A549 (cell line): ENCODE results near the gene KCNK13. TPM values are rescaled to one million over a fixed set of nuclear protein-coding genes. Genes with fewer than 3 reads are reported as not detected.

ENCODE experiments used
- ATAC-seq, 2 experiments: fragments of 200-7000 bp in 1 of 2; fragments of >200 bp in 1 of 2; cut with Nextera tagmentation in 1 of 2; cut with Tn5 transposase in 1 of 2; 3 replicates each; pipeline versions ENCODE4 v1.8.0 to v1.9.1; 2018 to 2020; ENCODE audit warnings: mild to moderate bottlenecking in 1 of 2, moderate library complexity in 1 of 2
- CTCF ChIA-PET: fragments of 300-600 bp; sonication (Branson Sonifier 250); formaldehyde crosslinking; extraction: SDS; loops from one replicate; lab custom pipeline; 2021; ENCODE audit warnings: antibody characterized with exemption, inconsistent platforms; lab: Yijun Ruan, JAX
- POLR2A ChIA-PET: fragments of 350-600 bp; formaldehyde crosslinking; extraction: SDS; loops from one replicate; lab custom pipeline; 2021; ENCODE audit warnings: antibody characterized with exemption, inconsistent platforms; lab: Yijun Ruan, JAX
- DNase-seq, 2 experiments: peaks; one replicate each; pipeline versions ENCODE4 v3.0.0 to v3.0.0-alpha.2; 2011 to 2016; ENCODE audit warnings: low read depth in 1 of 2, low spot score in 1 of 2
- FAIRE-seq: peaks from 2 replicates; lab custom pipeline; 2011; peaks lifted over from hg19 to GRCh38; lab: Jason Lieb, UNC
- H3K27ac ChIP-seq, 2 experiments: fragments of >200 bp; sonication (Bioruptor Twin); formaldehyde crosslinking; 3 replicates each; pipeline ENCODE4 v1.5.1; 2016 to 2017
- H3K4me1 ChIP-seq: fragments of >200 bp; sonication (Bioruptor Twin); formaldehyde crosslinking; 3 replicates; pipeline ENCODE4 v1.6.1; 2016
- H3K4me2 ChIP-seq: fragments of >200 bp; sonication (Bioruptor Twin); formaldehyde crosslinking; 3 replicates; pipeline ENCODE4 v1.6.1; 2016
- H3K4me3 ChIP-seq: fragments of >200 bp; sonication (Bioruptor Twin); formaldehyde crosslinking; 3 replicates; pipeline ENCODE4 v1.5.1; 2016
- H3K9me3 ChIP-seq: fragments of >200 bp; sonication (Bioruptor Twin); formaldehyde crosslinking; 3 replicates; pipeline ENCODE4 v1.6.1; 2016
- BHLHE40 ChIP-seq: IDR thresholded peaks from 2 replicates; pipeline ENCODE4 v1.6.1; 2012; ENCODE audit warnings: low read depth, low read length, inconsistent platforms
- CHD4 ChIP-seq: fragments of 200-600 bp; sonication (generic); IDR thresholded peaks from 2 replicates; pipeline ENCODE4 v1.6.1; 2016; ENCODE audit warnings: antibody characterized with exemption, mild to moderate bottlenecking, borderline replicate concordance
- FOSL2 ChIP-seq, 2 experiments: fragments of 450-650 bp in 1 of 2; fragments of >200 bp in 1 of 2; sonication (Bioruptor Twin) in 1 of 2; formaldehyde crosslinking; IDR thresholded peaks; 2 replicates each; pipeline versions ENCODE4 v1.5.0 to v1.6.1; 2016 to 2020; ENCODE audit warnings: mild to moderate bottlenecking in 1 of 2, moderate library complexity in 1 of 2
- GATA3 ChIP-seq: IDR thresholded peaks from 2 replicates; pipeline ENCODE4 v1.6.1; 2012; ENCODE audit warnings: borderline replicate concordance
- HDAC2 ChIP-seq: fragments of 200-600 bp; sonication (generic); IDR thresholded peaks from 2 replicates; pipeline ENCODE4 v1.6.1; 2016
- HEYL ChIP-seq: fragments of 250-450 bp; sonication (Bioruptor Pico); IDR thresholded peaks from 2 replicates; pipeline ENCODE4 v1.8.0; 2021; ENCODE audit warnings: mild to moderate bottlenecking, moderate library complexity
- NR3C1 ChIP-seq: fragments of >200 bp; sonication (Bioruptor Twin); formaldehyde crosslinking; IDR thresholded peaks from 3 replicates; pipeline ENCODE4 v1.6.1; 2017
- POLR2A ChIP-seq: IDR thresholded peaks from 2 replicates; pipeline ENCODE4 v1.6.1; 2012; ENCODE audit warnings: mild to moderate bottlenecking, low read length
- RARB ChIP-seq: fragments of 250-450 bp; sonication (Bioruptor Pico); IDR thresholded peaks from 2 replicates; pipeline ENCODE4 v1.8.0; 2021; ENCODE audit warnings: mild to moderate bottlenecking, moderate library complexity
- RNF2 ChIP-seq: fragments of 200-600 bp; sonication (generic); IDR thresholded peaks from 2 replicates; pipeline ENCODE4 v1.6.1; 2016; ENCODE audit warnings: low read depth, mild to moderate bottlenecking, antibody characterized with exemption, moderate library complexity, borderline replicate concordance
- SMC3 ChIP-seq: fragments of >200 bp; sonication (Bioruptor Twin); formaldehyde crosslinking; IDR thresholded peaks from 3 replicates; pipeline ENCODE4 v1.6.1; 2018; ENCODE audit warnings: inconsistent platforms
- SREBF2 ChIP-seq: fragments of 450-650 bp; IDR thresholded peaks from 2 replicates; pipeline ENCODE4 v1.6.1; 2014; ENCODE audit warnings: mild to moderate bottlenecking, moderate library complexity
- TFCP2L1 ChIP-seq: fragments of 250-450 bp; sonication (Bioruptor Pico); IDR thresholded peaks from 2 replicates; pipeline ENCODE4 v1.5.0; 2021; ENCODE audit warnings: mild to moderate bottlenecking
- TP53 ChIP-seq: fragments of 250-450 bp; sonication (Bioruptor Pico); IDR thresholded peaks from 2 replicates; pipeline ENCODE4 v1.5.0; 2021; ENCODE audit warnings: mild to moderate bottlenecking, moderate library complexity
- ZC3H11A ChIP-seq: fragments of 450-650 bp; IDR thresholded peaks from 2 replicates; pipeline ENCODE4 v1.6.1; 2014; ENCODE audit warnings: antibody characterized with exemption, mild to moderate bottlenecking
- ZNF302 ChIP-seq: fragments of 250-450 bp; sonication (Bioruptor Pico); IDR thresholded peaks from 2 replicates; pipeline ENCODE4 v1.9.0; 2021; ENCODE audit warnings: inconsistent platforms, mild to moderate bottlenecking, moderate library complexity
- ZSCAN20 ChIP-seq: fragments of 250-450 bp; sonication (Bioruptor Pico); IDR thresholded peaks from 2 replicates; pipeline ENCODE4 v1.8.0; 2022; ENCODE audit warnings: mild to moderate bottlenecking, moderate library complexity
- WGBS: methylation state at CpG from one replicate; pipeline ENCODE4 v1.1.6; 2017; ENCODE audit errors: missing lambda C conversion rate; 5-methylcytosine and 5-hydroxymethylcytosine counted together
- polyA plus RNA-seq, 4 experiments: library from polyadenylated mRNA; depleted of rRNA in 3 of 4; stranded (reverse); fragments of >200 nt; fragmentation: RNase III in 1 of 4; extraction: RNeasy Plus Mini Kit Qiagen cat#74134 plus additional on column Dnase treatment in 1 of 4; gene quantifications; 2 replicates in 3 of 4; 3 replicates in 1 of 4; pipeline ENCODE4 v1.2.3, GENCODE V29; 2011 to 2017
- TF ChIP-seq, protein P1 (sequence below): fragments of >200 bp; sonication (Bioruptor Twin); formaldehyde crosslinking; IDR thresholded peaks from 3 replicates; pipeline ENCODE4 v1.6.1; 2016
- TF ChIP-seq, protein P2 (sequence below): IDR thresholded peaks from 2 replicates; pipeline ENCODE4 v1.6.1; 2012; ENCODE audit warnings: low read depth, borderline replicate concordance
- TF ChIP-seq, protein P3 (sequence below): fragments of 250-450 bp; sonication (Bioruptor Pico); IDR thresholded peaks from 2 replicates; pipeline ENCODE4 v1.5.0; 2021; ENCODE audit warnings: mild to moderate bottlenecking, moderate library complexity, borderline replicate concordance
- TF ChIP-seq, protein P4 (sequence below): IDR thresholded peaks from 2 replicates; pipeline ENCODE4 v1.6.1; 2012
- TF ChIP-seq, protein P5 (sequence below): fragments of >200 bp; sonication (Bioruptor Twin); formaldehyde crosslinking; IDR thresholded peaks from 2 replicates; pipeline ENCODE4 v1.6.1; 2016

Gene KCNK13
- polyA plus RNA-seq, 2 of the 4 experiments (the other 2 are of a cell fraction): not detected

DNA sequence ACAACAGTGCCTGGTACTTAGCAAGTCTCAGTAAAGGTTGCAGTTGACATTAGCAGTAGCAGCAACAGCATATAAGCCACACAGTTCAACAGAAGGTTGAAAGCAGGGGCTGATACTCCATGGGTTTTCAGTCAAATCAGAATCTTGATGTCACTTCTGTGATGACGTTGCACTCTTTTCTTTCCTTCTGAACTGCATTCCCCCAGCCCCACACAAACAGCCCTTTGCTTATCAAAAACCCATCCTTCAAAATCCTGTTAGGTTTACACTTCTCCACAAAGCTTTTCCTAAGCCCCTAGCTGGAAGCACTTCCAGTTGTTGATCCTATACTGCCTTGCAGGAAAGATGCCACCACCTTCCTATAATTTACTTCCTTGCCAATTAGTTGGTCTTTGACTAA lies 34.0 kb upstream of the KCNK13 start:
- POLR2A ChIA-PET: no interaction called here
- Histone ChIP-seq H3K9me3 (no peaks in the 10 kb centered on the region), H3K27ac (no peak overlapping the region), H3K4me3 (no peak overlapping the region), H3K4me1 (no peaks in the 10 kb centered on the region), H3K4me2 (no peak overlapping the region)
- CTCF ChIA-PET: interaction anchor here (1.0 kb wide), 1 partner anchor 55 kb away, joined by 5 read pairs; no protein-coding TSS in a partner anchor
- 71% methylated on average over 1 of the region's 1 CpG for WGBS
- no peak for ATAC-seq
- no peak for FAIRE-seq
- TF ChIP-seq RNF2: no peak
- TF ChIP-seq, protein P1, sequence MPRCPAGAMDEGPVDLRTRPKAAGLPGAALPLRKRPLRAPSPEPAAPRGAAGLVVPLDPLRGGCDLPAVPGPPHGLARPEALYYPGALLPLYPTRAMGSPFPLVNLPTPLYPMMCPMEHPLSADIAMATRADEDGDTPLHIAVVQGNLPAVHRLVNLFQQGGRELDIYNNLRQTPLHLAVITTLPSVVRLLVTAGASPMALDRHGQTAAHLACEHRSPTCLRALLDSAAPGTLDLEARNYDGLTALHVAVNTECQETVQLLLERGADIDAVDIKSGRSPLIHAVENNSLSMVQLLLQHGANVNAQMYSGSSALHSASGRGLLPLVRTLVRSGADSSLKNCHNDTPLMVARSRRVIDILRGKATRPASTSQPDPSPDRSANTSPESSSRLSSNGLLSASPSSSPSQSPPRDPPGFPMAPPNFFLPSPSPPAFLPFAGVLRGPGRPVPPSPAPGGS: no peak
- no peak for TF ChIP-seq POLR2A
- TF ChIP-seq ZSCAN20 (CRISPR knock-in tag): no peak
- no peak for TF ChIP-seq ZC3H11A
- TF ChIP-seq NR3C1: no peak
- no peak for TF ChIP-seq RARB (CRISPR knock-in tag)
- TF ChIP-seq TFCP2L1: no peak
- TF ChIP-seq, protein P2, sequence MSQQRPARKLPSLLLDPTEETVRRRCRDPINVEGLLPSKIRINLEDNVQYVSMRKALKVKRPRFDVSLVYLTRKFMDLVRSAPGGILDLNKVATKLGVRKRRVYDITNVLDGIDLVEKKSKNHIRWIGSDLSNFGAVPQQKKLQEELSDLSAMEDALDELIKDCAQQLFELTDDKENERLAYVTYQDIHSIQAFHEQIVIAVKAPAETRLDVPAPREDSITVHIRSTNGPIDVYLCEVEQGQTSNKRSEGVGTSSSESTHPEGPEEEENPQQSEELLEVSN: no peak
- TF ChIP-seq, protein P3, sequence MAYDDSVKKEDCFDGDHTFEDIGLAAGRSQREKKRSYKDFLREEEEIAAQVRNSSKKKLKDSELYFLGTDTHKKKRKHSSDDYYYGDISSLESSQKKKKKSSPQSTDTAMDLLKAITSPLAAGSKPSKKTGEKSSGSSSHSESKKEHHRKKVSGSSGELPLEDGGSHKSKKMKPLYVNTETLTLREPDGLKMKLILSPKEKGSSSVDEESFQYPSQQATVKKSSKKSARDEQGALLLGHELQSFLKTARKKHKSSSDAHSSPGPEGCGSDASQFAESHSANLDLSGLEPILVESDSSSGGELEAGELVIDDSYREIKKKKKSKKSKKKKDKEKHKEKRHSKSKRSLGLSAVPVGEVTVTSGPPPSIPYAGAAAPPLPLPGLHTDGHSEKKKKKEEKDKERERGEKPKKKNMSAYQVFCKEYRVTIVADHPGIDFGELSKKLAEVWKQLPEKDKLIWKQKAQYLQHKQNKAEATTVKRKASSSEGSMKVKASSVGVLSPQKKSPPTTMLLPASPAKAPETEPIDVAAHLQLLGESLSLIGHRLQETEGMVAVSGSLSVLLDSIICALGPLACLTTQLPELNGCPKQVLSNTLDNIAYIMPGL (CRISPR knock-in tag): no peak
- TF ChIP-seq HEYL (CRISPR knock-in tag): no peak
- TF ChIP-seq ZNF302 (CRISPR knock-in tag): no peak
- no peak for DNase-seq

DNA sequence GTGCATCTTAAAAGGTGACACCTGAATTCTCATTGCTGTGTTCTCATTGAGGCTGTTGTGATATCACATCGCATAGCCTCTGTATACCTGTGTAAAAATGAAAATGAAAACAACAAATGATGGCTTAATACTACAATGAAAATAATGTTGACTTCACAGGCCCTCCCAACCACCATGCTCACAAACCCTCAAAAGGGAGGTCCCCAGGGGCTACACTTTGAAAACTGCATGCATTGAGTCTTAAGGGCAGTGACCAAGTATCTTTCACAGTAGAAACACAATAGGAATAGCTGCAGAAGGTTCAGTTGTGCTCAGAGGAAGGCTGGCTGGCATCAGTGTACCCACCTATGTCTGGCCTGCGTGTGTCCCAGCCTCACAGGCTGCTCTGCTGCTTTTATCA lies 27.6 kb upstream of the KCNK13 start:
- FAIRE-seq: no peak
- WGBS: 74% methylated on average over 2 of the region's 2 CpGs
- CTCF ChIA-PET: interaction anchor here (0.7 kb wide), 1 partner anchor 190 kb away, joined by 3 read pairs; no protein-coding TSS in a partner anchor
- no peak overlapping the region for H3K4me3 ChIP-seq
- ATAC-seq: no peak
- TF ChIP-seq, protein P4, sequence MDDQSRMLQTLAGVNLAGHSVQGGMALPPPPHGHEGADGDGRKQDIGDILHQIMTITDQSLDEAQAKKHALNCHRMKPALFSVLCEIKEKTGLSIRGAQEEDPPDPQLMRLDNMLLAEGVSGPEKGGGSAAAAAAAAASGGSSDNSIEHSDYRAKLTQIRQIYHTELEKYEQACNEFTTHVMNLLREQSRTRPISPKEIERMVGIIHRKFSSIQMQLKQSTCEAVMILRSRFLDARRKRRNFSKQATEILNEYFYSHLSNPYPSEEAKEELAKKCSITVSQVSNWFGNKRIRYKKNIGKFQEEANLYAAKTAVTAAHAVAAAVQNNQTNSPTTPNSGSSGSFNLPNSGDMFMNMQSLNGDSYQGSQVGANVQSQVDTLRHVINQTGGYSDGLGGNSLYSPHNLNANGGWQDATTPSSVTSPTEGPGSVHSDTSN: no peak
- TF ChIP-seq GATA3 (no peak), BHLHE40 (no peak), CHD4 (no peak), FOSL2 (IDR thresholded peaks at IDR 0.05) (no peak), FOSL2 (CRISPR knock-in tag; IDR thresholded peaks at IDR 0.05) (no peak), TFCP2L1 (no peak), SMC3 (no peak), SREBF2 (no peak), HEYL (CRISPR knock-in tag) (no peak), HDAC2 (no peak), POLR2A (no peak), TP53 (no peak)
- TF ChIP-seq, protein P3 (CRISPR knock-in tag): no peak
- TF ChIP-seq, protein P5, sequence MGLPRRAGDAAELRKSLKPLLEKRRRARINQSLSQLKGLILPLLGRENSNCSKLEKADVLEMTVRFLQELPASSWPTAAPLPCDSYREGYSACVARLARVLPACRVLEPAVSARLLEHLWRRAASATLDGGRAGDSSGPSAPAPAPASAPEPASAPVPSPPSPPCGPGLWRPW: no peak
- TF ChIP-seq, protein P1: no peak
- TF ChIP-seq, all 56 proteins: peak for 0
- no peaks in the 10 kb centered on the region for H3K9me3 ChIP-seq
- no peaks in the 10 kb centered on the region for H3K4me1 ChIP-seq
- H3K27ac ChIP-seq: no peak overlapping the region
- POLR2A ChIA-PET: no interaction called here
- H3K4me2 ChIP-seq: no peak overlapping the region
- DNase-seq: no peak
